ENCODE results near the gene PIR. TPM values are rescaled to one million over a fixed set of nuclear protein-coding genes. Genes with fewer than 3 reads are reported as not detected.

The PIR gene
- total RNA-seq, 1 donor from 2014 or later = 24.8 TPM

DNA sequence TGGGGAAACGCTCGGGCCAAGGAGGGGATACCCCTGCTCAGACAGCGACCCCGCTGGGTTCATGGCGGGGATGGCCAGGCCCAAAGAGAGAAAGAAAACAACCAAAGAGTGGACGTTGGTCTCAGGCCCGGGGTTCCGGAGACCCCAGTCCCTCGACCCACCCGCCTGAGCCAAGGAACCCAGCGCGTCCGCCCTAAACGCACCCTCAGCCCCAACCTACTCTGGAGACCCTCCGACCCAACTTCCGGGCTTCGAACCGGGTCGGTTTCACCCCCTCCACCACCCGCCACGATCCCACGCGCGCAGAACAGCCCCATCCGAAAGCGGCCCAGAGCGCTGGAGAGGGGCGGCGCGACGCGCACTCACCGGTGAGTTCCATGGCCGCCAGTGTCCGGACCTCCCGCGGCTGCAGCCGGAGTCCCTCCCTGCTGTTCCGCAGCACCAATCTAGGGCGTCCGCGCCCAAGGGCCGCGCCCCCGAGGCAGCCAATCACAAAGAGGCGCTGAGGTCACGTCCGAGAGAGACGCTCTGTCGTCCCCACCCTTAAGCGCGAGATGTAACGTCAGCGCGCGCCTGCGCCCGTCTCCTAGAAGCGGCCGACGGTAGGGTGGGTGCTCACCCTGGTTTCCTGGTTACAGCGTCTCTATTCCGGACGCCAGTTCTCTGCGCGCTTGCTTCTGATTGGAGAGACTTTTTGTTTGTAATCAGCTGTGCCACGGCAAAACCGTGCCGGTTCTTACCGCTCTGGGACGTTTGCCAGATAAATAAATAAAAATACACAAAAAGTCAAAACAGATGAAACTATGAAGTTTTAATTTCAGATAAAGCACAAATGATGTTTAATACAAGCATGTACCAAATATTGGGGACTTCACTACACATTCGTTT lies 157.8 kb downstream of the PIR start, which contains the start of gene PIGA:
TSS of gene PIGA (minus strand) at position 389 of the 888 bp plus-strand sequence. CDS start 3,593 bp downstream, outside the sequence.
- ATAC-seq (peak; percentile 100), DNase-seq (peak; percentile 97)
- Histone ChIP-seq H3K4me3 (peak within 1 kb of the TSS; percentile 68), H3K36me3 (peaks cover 9% of the 10 kb centered on the region), H3K9me3 (no peaks in the 10 kb centered on the region), H3K27ac (peak within 1 kb of the TSS; percentile 94), H3K27me3 (no peaks in the 10 kb centered on the region), H3K4me1 (no peaks in the 10 kb centered on the region)
- intact Hi-C loops (cut with DNase I) = no loop called here
- TF ChIP-seq, protein P1, sequence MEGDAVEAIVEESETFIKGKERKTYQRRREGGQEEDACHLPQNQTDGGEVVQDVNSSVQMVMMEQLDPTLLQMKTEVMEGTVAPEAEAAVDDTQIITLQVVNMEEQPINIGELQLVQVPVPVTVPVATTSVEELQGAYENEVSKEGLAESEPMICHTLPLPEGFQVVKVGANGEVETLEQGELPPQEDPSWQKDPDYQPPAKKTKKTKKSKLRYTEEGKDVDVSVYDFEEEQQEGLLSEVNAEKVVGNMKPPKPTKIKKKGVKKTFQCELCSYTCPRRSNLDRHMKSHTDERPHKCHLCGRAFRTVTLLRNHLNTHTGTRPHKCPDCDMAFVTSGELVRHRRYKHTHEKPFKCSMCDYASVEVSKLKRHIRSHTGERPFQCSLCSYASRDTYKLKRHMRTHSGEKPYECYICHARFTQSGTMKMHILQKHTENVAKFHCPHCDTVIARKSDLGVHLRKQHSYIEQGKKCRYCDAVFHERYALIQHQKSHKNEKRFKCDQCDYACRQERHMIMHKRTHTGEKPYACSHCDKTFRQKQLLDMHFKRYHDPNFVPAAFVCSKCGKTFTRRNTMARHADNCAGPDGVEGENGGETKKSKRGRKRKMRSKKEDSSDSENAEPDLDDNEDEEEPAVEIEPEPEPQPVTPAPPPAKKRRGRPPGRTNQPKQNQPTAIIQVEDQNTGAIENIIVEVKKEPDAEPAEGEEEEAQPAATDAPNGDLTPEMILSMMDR (IDR thresholded peaks at IDR 0.05) = no peak

Other genes with a start within 250 kb of the PIR start
- 4.4 TPM for gene ASB9, start 223.2 kb downstream of the PIR start, total RNA-seq
- 0.17 TPM for gene ASB11, start 177.7 kb downstream of the PIR start, total RNA-seq
- 29.4 TPM for gene PIGA, start 157.8 kb downstream of the PIR start, total RNA-seq
- gene VEGFD, start 108.9 kb downstream of the PIR start, total RNA-seq = 80.1 TPM
- 3.6 TPM for gene BMX, start 7.5 kb upstream of the PIR start, total RNA-seq
- 3.4 TPM for gene ACE2, start 107.6 kb upstream of the PIR start, total RNA-seq
- gene CLTRN, start 171.5 kb upstream of the PIR start, total RNA-seq = 0.90 TPM
- 11.2 TPM for gene CA5B, start 244.9 kb upstream of the PIR start, total RNA-seq